T-helper 1 cell treated with Interleukin-12 subunit alpha and Interleukin-12 subunit beta and Interleukin-4 antibody, amounts not matched to agents 30 ng/mL and 1 ng/mL, for 36 hours (primary cell): ENCODE data around the gene MAPK1IP1L. TPM values are rescaled to one million over a fixed set of nuclear protein-coding genes. Genes with fewer than 3 reads are reported as not detected.

Experiments used
- intact Hi-C: fragments of 100-400 bp; cut with micrococcal nuclease; formaldehyde crosslinking; loops from one replicate; pipeline ENCODE4 v1.15.1; 2024
- total RNA-seq: library from RNA; stranded (reverse); gene quantifications from 2 replicates; pipeline ENCODE4 v1.2.3, GENCODE V29; 2022

MAPK1IP1L gene
- total RNA-seq, 1 donor from 2014 or later, result 119 TPM

DNA sequence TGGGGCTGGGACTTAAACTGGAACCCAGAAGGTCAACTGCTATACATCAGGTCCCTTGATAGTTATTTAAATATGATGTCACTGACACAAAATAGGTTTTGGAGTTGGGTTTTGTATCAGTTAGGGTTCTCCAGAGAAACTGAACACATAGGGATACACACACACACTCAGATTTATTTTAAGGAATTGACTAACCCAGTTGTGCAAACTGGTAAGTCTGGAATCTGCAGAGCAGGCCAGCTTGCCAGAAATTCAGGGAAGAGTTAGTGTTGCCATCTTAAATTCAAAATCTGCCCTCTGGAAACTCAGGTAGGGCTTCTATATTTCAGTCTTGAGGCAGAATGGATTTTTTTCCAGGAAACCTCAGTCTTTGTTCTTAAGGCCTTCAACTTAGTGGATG lies 36.9 kb downstream of the MAPK1IP1L start:
- intact Hi-C loops, result no loop called here

DNA sequence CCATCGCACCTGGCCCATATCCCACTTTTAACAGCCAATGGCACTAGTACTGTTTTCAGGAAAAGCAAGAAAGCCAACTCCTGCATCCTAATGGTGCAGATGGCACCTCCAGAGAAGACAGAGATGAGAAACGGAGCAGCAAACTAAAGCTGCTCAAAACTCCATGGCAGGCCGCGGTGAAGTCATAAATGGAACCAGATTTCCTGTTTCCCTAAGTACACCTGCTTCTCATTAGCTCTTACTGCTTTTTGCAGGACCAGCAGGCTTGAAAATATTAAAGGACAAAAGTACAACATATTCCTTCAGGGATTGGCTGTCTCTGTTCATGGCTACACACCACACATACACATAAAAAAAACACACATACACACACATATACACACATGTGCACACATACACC lies 40.9 kb downstream of the MAPK1IP1L start:
- intact Hi-C loops, result no loop called here

DNA sequence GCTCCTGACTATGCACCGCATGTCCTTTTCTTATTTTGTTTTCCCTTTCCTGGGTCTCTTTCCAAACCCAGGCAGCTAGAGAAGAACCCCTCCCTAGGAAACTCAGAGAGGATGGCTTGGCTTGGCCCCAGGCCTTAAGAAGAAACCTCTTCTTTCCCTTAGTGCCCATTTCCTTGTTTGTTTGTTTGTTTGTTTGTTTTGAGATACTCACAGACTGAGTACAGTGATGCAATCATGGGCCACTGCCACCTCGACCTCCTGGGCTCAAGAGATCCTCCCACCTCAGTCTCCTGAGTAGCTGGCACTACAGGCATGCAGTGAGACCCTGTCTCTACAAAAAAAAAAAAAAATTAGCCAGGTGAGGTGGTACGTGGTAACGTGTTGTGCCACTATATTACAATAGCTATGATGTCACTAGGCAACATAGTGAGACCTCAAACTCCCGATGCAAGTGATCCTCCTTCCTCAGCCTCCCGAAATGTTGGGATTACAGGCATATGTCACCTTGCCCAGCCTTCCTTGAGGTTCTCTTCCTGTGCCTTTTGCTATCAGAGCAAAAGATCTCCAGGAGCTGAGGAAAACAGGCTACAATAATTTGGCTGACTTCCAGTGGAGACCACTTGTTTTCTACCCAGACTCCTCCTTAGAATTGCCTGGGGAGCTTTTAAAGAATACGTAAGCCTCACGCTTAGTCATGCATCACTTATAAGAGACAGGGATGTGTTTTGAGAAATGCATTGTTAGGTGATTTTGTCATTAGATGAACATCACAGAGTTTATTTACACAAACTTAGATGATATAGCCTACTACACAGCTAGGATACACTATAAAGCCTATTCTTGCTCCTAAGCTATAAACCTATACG lies 43.1 kb downstream of the MAPK1IP1L start:
- intact Hi-C loops, result no loop called here

DNA sequence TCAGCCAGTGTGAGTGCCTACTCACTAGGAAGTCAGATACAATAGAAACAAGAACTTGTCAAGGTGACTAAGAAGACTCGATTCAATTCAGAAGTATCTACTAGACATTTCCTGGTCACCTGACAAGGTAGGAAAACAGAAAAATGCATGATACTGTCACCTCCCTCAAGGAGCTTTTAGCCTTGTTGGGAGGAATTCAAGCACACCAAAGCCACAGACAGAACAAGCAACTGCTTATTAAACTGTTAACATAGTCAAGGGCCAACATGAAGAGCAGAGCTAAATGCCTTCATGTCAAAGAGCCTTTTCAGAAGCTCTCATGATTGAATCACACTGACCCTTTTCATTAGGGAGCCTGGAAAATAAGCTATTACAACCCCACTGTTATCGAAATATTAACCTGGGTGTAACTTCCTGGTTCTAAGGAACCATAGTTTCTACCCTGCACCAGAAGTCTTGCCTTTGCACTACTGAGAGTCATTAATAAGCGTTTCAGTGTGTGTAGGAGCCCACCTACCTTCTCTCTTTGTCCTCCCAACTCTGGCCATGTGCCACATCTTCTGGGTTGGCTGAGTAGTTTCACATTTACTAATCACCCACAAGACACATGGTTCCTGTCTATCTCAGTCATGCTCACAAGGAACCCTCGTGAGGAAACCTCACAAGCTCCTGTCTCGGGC lies 46.6 kb downstream of the MAPK1IP1L start:
- intact Hi-C loops, result loop anchor here (1.0 kb wide), 2 partner anchors 9 to 31 kb away; partner anchors contain the start of gene LGALS3

DNA sequence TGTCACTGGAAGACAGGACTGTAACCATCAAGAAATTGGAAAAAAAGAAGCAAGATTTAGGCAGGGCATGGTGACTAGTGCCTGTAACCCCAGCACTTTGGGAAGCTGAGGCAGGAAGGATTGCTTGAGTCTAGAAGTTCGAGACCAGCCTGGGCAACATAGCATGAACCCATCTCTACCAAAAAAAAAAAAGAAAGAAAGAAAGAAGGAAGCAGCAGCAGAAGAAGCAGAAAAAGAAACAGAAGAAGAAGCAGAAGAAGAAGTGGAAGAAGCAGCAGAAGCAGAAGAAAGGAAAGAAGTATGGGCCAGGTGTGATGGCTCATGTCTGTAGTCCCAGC lies 47.1 kb downstream of the MAPK1IP1L start:
- intact Hi-C loops, result loop anchor here (1.0 kb wide), 2 partner anchors 9 to 31 kb away; partner anchors contain the start of gene LGALS3

DNA sequence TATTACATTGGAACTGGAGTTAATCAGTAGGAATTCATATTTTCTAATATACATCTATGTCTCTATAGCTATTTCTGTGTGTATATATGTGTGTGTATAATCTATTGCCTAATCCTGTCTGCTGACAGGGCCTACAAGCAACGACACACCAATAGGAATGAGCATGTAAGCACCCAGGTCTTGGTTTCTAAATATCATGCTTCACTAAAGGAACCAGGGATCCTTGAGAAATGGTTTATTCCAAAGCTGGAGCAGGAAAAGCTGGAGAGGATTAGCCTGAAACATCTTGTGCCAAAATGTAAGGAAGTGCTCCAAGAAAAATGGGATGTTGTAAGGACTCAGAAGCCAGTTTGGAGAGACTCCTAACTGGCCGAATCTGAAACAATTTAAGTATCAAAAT lies 48.3 kb downstream of the MAPK1IP1L start:
- intact Hi-C loops, result loop anchor here (5.0 kb wide), 2 partner anchors 173 to 197 kb away; partner anchors contain the start of genes FBXO34 and GCH1

DNA sequence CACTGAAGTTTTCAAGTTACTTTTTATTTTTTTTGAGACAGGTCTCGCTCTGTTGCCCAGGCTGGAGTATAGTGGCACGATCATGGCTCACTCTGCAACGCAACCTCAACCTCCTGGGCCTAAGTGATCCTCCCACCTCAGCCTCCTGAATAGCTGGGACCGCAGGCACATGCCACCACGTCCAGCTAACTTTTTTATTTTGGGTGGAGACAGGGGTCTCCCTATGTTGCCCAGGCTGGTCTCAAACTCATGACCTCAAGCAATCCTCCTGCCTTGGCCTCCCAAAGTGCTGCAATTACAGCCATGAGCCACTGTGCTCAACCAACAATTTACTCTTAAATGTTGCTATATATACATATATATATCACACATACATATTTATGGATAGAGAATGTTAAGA lies 50.3 kb downstream of the MAPK1IP1L start:
- intact Hi-C loops, result loop anchor here (2.0 to 5.0 kb wide), 3 partner anchors 49 to 199 kb away; partner anchors contain the start of genes FBXO34 and GCH1

DNA sequence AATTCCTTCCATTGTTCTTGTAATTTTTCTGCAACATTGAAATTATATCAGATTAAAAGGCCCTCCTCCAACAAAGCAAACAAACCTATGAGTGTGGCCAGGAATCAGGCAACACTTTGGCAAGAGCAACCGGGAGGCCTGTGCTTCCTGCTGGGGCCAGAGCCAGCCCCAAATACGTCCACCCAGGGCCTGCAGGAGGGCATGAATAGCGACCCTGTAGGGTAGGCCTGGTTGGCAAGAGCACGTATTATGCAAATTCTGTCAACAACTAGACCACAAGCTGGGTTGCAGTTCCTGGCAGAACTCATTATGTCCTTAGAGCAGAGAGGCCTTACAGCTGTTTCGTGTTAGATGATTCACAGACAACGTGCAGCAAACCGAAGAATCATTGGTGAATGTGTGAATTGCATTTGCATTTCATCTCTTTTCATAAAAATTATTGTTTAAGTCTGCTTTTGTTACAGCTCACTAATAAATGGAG lies 50.7 kb downstream of the MAPK1IP1L start:
- intact Hi-C loops, result loop anchor here (2.0 to 5.0 kb wide), 3 partner anchors 49 to 200 kb away; partner anchors contain the start of genes FBXO34 and GCH1

DNA sequence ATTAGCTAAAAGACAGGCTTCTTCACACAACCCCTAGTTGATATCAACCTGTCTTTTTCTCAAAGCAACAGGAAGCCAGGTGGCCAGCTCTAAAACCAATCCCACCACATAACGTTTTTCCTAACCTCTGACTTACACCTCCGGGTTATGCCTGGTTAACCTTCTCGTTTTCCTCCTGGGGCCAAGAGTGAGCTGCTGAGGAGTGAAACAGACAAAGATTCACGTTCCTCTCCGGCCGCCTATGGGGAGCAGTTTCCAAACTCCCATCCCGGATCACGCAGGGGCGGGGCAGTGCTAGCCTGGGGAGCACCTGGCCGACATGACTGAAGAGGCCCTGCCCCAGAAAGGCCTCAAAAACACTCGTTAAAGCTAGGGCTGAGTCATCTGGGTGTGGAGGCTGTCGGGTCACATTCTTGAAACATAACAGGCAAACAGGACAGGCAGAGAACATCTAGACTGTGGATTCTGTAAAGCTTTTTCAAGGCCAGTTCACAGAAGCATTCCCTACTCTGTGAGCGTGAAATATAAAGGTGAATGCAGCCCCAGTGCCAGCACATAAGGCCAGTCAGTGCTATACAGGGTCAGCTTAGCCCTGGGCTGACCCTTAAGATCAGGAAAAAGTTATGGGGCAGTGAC lies 51.7 kb downstream of the MAPK1IP1L start:
- intact Hi-C loops, result loop anchor here (1.0 to 5.0 kb wide), 4 partner anchors 26 to 201 kb away; partner anchors contain the start of genes FBXO34, GCH1 and LGALS3

DNA sequence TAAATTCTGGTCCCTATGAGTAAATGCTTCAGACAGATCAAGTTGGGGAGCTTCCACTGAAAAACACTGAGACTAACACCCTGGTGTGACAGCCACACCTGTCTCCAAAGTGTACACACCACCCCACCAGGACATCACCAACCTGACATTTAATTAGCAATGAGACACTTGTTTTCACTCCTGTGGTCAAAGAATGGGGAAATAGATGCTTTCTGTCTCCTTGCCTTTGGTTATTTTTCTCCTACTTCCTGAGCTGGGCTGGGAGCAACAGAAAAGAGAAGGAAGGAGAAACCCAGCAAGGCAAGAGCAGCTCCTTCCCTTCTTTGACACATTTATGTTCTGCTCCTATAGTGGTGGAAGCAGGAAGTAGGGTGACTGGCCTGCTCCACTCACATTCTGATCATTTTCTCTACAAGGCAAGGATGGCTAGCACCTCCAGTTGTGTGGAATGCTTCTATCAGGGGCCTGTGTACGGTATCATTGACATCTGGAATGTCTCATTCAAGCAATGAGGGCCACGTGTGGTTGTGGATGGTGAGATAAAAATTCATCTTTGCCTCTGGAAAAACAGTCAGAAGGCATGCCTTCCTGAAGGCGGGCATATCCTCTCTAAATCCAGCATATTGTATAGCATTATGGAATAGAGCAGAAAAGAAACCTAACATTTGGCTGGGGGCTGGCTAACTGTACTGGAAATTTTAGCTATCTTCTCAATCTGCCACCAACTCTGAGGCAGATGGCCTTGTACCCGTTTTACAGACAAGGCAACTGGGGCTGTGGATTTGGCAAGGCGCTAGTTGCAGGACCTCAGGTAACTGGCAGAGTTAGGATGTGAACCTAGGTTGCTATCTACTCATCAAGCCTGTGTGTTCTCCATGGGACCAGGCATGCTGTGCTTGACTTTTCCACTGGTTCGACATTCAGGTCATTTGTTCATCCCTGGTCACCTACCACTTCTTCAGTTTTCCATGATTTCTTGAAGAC lies 52.8 kb downstream of the MAPK1IP1L start:
- intact Hi-C loops, result loop anchor here (1.0 to 5.0 kb wide), 4 partner anchors 25 to 202 kb away; partner anchors contain the start of genes FBXO34, GCH1 and LGALS3

DNA sequence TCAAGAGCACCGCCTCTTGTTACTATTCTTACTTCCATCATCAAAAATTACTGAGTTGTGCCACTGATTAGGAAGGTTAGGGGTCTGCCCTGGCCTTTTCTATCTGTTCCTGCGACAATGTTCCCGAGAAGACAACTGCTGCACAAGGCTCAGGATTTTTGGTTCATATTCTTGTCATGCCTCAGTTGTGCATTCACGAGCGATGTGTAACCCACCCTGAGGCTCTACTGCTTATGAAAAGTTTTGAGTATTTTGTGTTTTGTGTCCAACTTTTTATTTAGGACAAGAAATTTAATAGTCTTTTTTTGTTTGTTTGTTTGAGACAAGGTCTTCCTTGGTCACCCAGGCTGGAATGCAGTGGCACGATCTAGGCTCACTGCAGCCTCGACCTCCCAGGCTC lies 54.5 kb downstream of the MAPK1IP1L start:
- intact Hi-C loops, result no loop called here

DNA sequence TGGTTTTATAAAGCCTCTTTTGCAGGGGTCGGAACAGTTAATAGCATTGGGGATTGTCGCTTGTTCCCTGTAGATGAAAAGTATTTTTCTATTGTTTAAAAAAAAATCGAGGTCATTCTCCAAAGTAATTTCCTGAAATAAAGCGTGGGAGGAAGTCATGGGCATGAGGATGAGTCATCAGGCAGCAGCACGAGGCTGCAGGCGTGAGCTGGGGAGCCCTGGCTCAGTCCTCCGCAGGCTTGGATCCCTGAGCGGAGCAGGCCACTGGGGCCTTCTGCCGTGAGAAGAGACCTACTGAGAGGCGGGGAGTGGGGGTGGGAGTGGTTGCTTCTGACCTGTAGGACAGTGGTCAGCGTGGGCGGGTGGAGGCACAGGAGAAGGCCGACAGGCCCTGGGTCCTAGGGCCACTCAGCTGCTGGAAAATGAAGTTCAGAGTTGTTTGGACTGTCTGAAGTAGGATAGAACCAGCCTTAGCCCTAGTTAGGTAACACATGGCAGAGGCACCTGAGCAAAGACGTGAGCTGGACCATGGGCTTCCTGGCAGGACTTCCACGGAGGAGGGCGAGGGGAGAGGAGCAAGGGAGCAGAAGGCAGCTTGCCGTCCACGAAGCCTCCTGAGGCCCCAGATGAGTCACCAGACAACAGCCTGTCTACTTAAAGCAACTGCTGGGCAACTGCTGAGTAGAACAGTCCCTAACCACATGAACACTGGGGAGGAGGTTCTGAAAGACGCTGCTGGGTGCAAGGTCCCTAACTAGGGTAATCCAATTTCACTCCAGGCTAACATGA lies 56.5 kb downstream of the MAPK1IP1L start:
- intact Hi-C loops, result no loop called here

DNA sequence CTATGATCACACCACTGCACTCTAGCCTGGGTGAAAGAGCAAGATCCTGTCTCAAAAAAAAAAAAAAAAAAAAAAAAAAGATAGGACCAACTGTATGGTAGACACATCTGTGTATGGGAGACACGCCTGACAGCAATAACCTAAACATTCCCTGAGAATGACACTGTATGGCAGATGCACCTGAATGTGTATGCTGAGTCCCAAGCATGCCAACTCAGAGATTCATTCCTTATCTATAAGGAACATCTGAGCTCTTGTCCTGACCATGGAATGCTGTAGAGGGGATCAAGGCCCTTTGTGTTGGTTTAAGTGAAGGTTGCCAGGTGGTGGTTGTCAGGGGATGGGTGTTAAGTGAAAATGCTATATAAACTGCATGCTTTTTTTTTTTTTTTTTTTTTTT lies 58.4 kb downstream of the MAPK1IP1L start:
- intact Hi-C loops, result no loop called here

DNA sequence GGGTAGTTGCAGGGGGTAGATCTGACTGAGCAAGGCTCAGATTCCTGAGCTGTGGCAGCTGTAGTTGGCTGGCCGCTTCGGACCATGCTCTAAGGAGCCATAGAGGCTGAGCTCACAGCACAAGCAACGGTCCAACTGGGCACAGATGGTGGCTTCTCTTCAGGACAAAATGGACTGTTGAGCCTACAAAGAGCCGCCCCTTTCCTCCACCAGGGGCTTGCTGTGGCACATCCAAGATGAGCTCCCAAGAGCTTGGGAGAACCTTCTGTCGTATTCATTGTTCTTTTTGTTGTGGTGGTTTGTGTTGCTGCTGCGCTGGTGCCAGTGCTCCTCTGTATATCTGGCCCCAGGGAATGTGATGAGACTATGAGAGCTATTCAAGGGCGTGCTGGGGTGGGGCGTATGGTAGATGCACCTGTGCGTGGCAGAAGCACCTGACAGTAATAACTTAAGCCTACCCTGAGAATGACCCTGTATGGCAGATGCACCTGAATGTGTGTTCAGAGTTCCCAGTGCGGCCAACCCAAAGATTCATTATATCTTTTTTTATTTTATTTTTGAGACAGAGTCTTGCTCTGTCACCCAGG lies 59.8 kb downstream of the MAPK1IP1L start:
- intact Hi-C loops, result no loop called here

DNA sequence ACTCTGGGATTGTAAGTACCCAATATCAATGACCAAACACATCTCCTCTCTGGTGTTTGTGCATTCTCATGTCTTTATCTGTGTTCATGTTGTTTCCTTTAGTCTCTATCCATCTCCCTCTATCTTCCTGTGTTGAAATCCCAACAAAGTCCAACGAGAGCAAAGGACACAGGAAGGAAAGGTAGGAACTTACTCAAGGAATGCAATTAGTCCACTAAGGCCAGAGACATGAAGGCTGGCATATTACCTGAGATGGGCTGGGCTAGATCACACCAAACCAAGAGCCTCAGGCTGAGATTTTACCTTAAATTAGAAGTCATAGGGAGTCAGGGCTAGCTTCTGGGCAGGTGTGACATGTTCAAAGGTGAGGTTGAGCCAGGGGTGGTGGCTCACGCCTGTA lies 63.3 kb downstream of the MAPK1IP1L start:
- intact Hi-C loops, result no loop called here

DNA sequence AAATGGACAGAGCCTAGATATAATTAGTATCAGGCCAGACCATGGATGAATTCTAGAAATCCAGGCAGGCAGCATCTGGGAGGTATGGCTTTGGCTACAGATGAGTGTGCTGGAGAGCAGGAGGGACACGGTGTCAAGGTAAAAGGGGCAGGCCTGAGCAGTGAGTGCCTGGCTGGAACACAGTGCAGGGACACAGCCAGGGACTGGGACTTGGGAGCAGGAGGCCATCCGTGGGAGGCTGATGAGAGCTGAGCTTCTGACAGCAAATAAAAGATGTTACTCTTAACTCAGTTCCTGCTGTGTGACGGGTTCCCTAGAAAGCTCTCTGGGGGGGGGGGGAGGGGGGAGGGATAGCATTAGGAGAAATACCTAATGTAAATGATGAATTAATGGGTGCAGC lies 64.0 kb downstream of the MAPK1IP1L start:
- intact Hi-C loops, result no loop called here

DNA sequence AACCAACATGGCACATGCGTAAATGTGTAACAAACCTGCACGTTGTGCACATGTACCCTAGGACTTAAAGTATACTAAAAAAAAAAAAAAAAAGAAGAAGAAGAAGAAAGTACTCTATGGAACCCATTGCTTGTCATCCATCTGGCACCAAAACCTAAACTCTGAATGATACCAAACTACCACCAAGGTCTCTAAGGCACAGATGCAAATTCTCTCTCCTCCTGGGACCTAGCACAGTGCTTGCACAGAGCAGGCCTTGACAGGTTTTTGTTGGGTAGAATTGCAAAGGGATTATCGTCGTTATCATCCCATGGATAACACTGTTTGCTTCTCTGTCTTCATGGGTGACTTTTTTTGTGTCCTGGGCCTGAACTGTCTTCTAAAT lies 64.4 kb downstream of the MAPK1IP1L start:
- intact Hi-C loops, result no loop called here

DNA sequence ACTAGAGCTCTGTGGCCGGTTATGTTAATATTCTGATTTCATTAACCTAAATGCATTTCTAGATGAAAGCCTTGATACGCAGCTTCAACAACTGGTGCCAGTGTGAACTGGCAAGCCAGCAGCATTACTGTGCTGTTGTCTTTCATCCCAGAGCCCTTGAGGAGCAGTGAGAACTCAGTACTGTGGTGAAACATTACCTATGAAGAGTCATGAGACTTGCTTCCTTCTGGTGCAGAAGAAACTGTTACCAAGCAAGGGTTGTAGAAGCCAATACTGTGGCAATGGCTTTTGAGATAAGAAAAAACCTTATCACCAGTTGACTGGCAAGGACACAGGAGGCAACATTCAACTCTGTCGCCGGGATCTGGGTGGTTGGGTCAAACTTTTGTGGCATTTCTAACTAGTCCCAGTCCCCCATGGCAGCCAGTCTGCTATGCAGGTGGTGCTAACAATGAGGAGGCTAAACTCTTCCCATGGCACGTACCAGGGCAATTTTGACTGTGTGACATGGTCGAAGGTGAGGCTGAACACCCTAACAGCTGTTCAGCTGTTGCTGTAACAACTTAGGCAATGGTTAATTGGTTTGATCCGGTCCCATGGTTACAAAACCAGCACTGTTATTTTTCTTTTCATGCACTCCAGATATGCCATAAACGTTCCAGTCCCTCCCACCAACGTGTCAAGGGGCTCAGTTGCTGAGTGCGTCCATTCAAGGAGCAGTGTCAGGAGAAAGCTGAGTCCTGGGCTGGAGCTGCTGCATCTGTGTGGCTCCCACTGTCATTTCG lies 65.0 kb downstream of the MAPK1IP1L start:
- intact Hi-C loops, result no loop called here
